Ovary (tissue), 9 donors: ENCODE measurements around the gene DEFB126. TPM values are rescaled to one million over a fixed set of nuclear protein-coding genes. Genes with fewer than 3 reads are reported as not detected.

ENCODE experiments used
- DNase-seq, 5 donors: peaks; one replicate each; pipeline ENCODE4 v3.0.0-alpha.2; 2019 to 2020
- H3K27ac ChIP-seq, 2 donors: fragments of 200-600 bp; one replicate each; pipeline versions ENCODE4 v1.5.1 to v1.8.0; 2019 to 2022
- H3K27me3 ChIP-seq: fragments of 200-600 bp; one replicate; pipeline ENCODE4 v1.8.0; 2022
- H3K36me3 ChIP-seq: fragments of 200-600 bp; sonication (generic); one replicate; pipeline ENCODE4 v1.5.1; 2019
- H3K4me1 ChIP-seq: one replicate; pipeline ENCODE4 v1.8.1; 2013; ENCODE audit warnings: mild to moderate bottlenecking, moderate library complexity; ENCODE audit not compliant: insufficient read depth
- H3K4me3 ChIP-seq: fragments of 200-600 bp; sonication (generic); one replicate; pipeline ENCODE4 v1.5.1; 2017
- H3K9me3 ChIP-seq, 2 donors: fragments of 200-600 bp in 1 of 2; sonication (generic) in 1 of 2; one replicate each; pipeline versions ENCODE4 v1.5.1 to v1.8.1; 2013 to 2019; ENCODE audit warnings: mild to moderate bottlenecking in 1 of 2, moderate library complexity in 1 of 2
- EP300 ChIP-seq: sonication (generic); formaldehyde crosslinking; IDR thresholded peaks from one replicate; pipeline ENCODE4 v1.6.1; 2017; ENCODE audit warnings: antibody characterized with exemption
- POLR2A ChIP-seq: fragments of 450-650 bp; IDR thresholded peaks from one replicate; pipeline ENCODE4 v1.6.1; 2017; ENCODE audit warnings: antibody characterized with exemption, mild to moderate bottlenecking, moderate library complexity
- WGBS, 3 donors: extraction: QIAGEN DNeasy Blood & Tissue Kit in 1 of 3; methylation state at CpG; one replicate each; pipeline versions ENCODE4 v1.1.5 to v1.1.7; 2013 to 2017; 5-methylcytosine and 5-hydroxymethylcytosine counted together
- intact Hi-C, 4 donors: fragments of 100-400 bp; cut with DNase I; formaldehyde crosslinking; loops; one replicate each; pipeline versions ENCODE4 v1.11.0 to v1.15.1; 2022 to 2023
- polyA plus RNA-seq, 2 donors: library from polyadenylated mRNA; stranded (reverse); fragments of 200-250 nt in 1 of 2; fragments of 350-450 nt in 1 of 2; fragmentation: Illumina TruSeq in 1 of 2; extraction: RNeasy Lipid Tissue Mini Kit (QIAGEN cat#74804) in 1 of 2; gene quantifications; one replicate each; pipeline ENCODE4 v1.2.3, GENCODE V29; 2013 to 2014
- total RNA-seq, 7 donors: library from RNA; depleted of rRNA in 2 of 7; stranded (reverse); fragments of >200 nt in 2 of 7; fragmentation: NEBNext Ultra II Directional in 3 of 7; extraction: Animal tissue kit (Norgen Biotek cat#: 25700) in 3 of 7; gene quantifications; one replicate each; pipeline versions ENCODE4 v1.1.0 to v1.2.4, GENCODE V29; 2016 to 2023
- TF ChIP-seq, protein P1 (sequence below), 3 donors: fragments of 450-650 bp in 2 of 3; fragments of 200-600 bp in 1 of 3; IDR thresholded peaks; one replicate each; pipeline versions ENCODE4 v1.5.1 to v1.8.0; 2016 to 2022; ENCODE audit warnings: antibody characterized with exemption in 3 of 3, mild to moderate bottlenecking in 1 of 3
- donor health status: DM: no; HTN: no; CAD: no; lungs with moderate emphysema.
- donor health status: DM: no; HTN: no; CAD: no.
- donor health status: Bipolar disorder and iron deficiency.
- donor health status: DM: yes; HTN: yes; CAD: no.
- donor health status: DM: no; HTN: no; CAD: no.
- donor health status: DM: yes; HTN: yes; CAD: no.

The DEFB126 gene
- total and polyA plus RNA-seq, 9 donors: not detected

- Histone ChIP-seq H3K4me3 (no peak overlapping the region), H3K9me3 (no peaks in the 10 kb centered on the region), H3K4me1 (no peaks in the 10 kb centered on the region), H3K36me3 (no peaks in the 10 kb centered on the region), H3K27me3 (no peaks in the 10 kb centered on the region), H3K27ac (no peak overlapping the region)
- intact Hi-C loops: no loop called here
- 54 to 61% (median 60%) methylated on average over 2 of the region's 2 CpGs for WGBS, 3 donors
- no peak for TF ChIP-seq POLR2A
- TF ChIP-seq EP300: no peak
- TF ChIP-seq, protein P1, sequence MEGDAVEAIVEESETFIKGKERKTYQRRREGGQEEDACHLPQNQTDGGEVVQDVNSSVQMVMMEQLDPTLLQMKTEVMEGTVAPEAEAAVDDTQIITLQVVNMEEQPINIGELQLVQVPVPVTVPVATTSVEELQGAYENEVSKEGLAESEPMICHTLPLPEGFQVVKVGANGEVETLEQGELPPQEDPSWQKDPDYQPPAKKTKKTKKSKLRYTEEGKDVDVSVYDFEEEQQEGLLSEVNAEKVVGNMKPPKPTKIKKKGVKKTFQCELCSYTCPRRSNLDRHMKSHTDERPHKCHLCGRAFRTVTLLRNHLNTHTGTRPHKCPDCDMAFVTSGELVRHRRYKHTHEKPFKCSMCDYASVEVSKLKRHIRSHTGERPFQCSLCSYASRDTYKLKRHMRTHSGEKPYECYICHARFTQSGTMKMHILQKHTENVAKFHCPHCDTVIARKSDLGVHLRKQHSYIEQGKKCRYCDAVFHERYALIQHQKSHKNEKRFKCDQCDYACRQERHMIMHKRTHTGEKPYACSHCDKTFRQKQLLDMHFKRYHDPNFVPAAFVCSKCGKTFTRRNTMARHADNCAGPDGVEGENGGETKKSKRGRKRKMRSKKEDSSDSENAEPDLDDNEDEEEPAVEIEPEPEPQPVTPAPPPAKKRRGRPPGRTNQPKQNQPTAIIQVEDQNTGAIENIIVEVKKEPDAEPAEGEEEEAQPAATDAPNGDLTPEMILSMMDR (IDR thresholded peaks at IDR 0.05): no peak
- DNase-seq: no peak
These were observed 3.5 kb downstream of the DEFB126 start for GRCh38 chr20:145877-146276.

DNA sequence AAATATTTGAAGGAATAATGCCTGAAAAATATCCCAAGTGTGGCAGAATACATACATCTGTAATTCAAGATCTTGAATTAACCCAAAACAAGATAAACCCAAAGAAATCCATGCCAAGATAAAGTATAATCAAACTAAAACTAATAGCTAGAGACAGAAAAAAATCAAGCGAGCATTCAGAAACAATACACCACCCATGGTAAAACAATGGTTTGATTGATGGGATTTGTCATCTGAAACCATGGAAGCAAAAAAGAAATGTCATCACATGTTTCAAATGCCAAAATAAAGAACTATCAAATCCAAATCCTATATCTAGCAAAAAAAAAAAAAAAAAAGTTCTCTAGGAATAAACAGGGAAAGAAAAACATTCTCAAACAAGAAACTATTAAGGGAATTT, 9.7 kb downstream of the DEFB126 start:
- Histone ChIP-seq H3K27ac (no peak overlapping the region), H3K9me3 (no peaks in the 10 kb centered on the region), H3K36me3 (no peaks in the 10 kb centered on the region), H3K4me1 (no peaks in the 10 kb centered on the region), H3K4me3 (no peak overlapping the region), H3K27me3 (no peaks in the 10 kb centered on the region)
- TF ChIP-seq EP300 (no peak), POLR2A (no peak)
- TF ChIP-seq, protein P1 (IDR thresholded peaks at IDR 0.05): no peak
- intact Hi-C loops: no loop called here
- no peak for DNase-seq
- WGBS, 3 donors: 90 to 98% (median 97%) methylated on average over 1 of the region's 1 CpG

DNA sequence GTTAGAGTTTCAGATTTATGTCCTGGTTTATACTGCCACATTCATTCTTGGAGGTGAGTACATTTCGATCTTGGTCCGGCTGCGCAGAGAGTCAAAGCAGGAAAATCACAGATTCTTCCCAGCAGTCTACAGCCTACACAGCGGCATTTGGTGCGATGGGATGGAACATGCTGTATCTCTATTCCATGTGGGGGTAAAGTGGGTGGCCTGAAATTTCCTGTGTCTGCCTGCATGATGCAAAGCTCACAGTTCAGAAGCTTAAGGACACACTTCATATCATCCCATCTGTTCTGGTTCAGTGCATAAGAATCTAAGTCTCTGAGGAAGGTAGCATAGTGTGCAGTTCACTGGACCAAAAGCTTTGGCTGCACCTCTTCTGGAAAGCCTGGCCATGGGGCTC, 14.8 kb downstream of the DEFB126 start, which contains the start of gene DEFB127:
Gene DEFB127 (plus strand): TSS at position 301 of the 400 bp plus-strand sequence. CDS start 91 bp downstream, at position 392.
- Histone ChIP-seq H3K27me3 (no peaks in the 10 kb centered on the region), H3K4me3 (no peak within 1 kb of the TSS), H3K4me1 (no peaks in the 10 kb centered on the region), H3K36me3 (no peaks in the 10 kb centered on the region), H3K9me3 (no peaks in the 10 kb centered on the region), H3K27ac (no peak within 1 kb of the TSS)
- 88 to 95% (median 92%) methylated on average over 5 of the region's 5 CpGs for WGBS, 3 donors
- DNase-seq: no peak
- TF ChIP-seq POLR2A (no peak), EP300 (no peak)
- TF ChIP-seq, protein P1 (IDR thresholded peaks at IDR 0.05): no peak
- intact Hi-C loops: no loop called here

- Histone ChIP-seq H3K9me3 (no peaks in the 10 kb centered on the region), H3K36me3 (no peaks in the 10 kb centered on the region), H3K4me3 (no peak overlapping the region), H3K27ac (no peak overlapping the region), H3K4me1 (no peaks in the 10 kb centered on the region), H3K27me3 (no peaks in the 10 kb centered on the region)
- 49 to 56% (median 55%) methylated on average over 3 of the region's 3 CpGs for WGBS, 3 donors
- intact Hi-C loops: no loop called here
- TF ChIP-seq POLR2A (no peak), EP300 (no peak)
- TF ChIP-seq, protein P1 (IDR thresholded peaks at IDR 0.05): no peak
- DNase-seq: no peak
These were observed 22.2 kb downstream of the DEFB126 start for GRCh38 chr20:164618-165017.
